A673 (cell line): ENCODE measurements around the gene RAB4A. TPM values are rescaled to one million over a fixed set of nuclear protein-coding genes. Genes with fewer than 3 reads are reported as not detected.

Source experiments
- BruUV-seq: library from RNA; stranded (reverse); fragments of 400-500 nt; replicated peaks from 2 replicates; lab custom pipeline; 2021; lab: Mats Ljungman, UMichigan
- CTCF ChIA-PET: fragments of 300-600 bp; sonication (Branson Sonifier 250); formaldehyde crosslinking; loops from one replicate; lab custom pipeline; 2022; ENCODE audit warnings: antibody characterized with exemption; lab: Charles Lee
- POLR2A ChIA-PET: fragments of 300-600 bp; sonication (Branson Sonifier 250); formaldehyde crosslinking; loops from one replicate; lab custom pipeline; 2022; ENCODE audit warnings: antibody characterized with exemption; ENCODE audit not compliant: low non-redundant PET; lab: Charles Lee
- DNase-seq: peaks from one replicate; pipeline ENCODE4 v3.0.0-alpha.2; 2015; ENCODE audit warnings: low spot score
- H3K27ac ChIP-seq: fragments of 200-600 bp; sonication (generic); 2 replicates; pipeline ENCODE4 v1.5.1; 2016; ENCODE audit warnings: mixed run types, low read depth, mild to moderate bottlenecking, mixed read lengths, antibody characterized with exemption, low read length; ENCODE audit not compliant: poor library complexity, severe bottlenecking
- H3K27me3 ChIP-seq: fragments of 200-600 bp; sonication (generic); replicated peaks from 2 replicates; pipeline ENCODE4 v1.6.1; 2017; ENCODE audit warnings: mixed run types, low read depth, mild to moderate bottlenecking, mixed read lengths, antibody characterized with exemption, low read length; ENCODE audit not compliant: insufficient read depth, poor library complexity
- H3K36me3 ChIP-seq: fragments of 200-600 bp; sonication (generic); 2 replicates; pipeline ENCODE4 v1.6.1; 2016; ENCODE audit warnings: mixed run types, mild to moderate bottlenecking, mixed read lengths, antibody characterized with exemption, low read length; ENCODE audit not compliant: insufficient read depth, poor library complexity, severe bottlenecking
- H3K4me1 ChIP-seq: fragments of 200-600 bp; sonication (generic); 2 replicates; pipeline ENCODE4 v1.6.1; 2017; ENCODE audit warnings: mixed run types, mild to moderate bottlenecking, mixed read lengths, antibody characterized with exemption, low read length; ENCODE audit not compliant: insufficient read depth, poor library complexity, severe bottlenecking
- H3K4me3 ChIP-seq: fragments of 200-600 bp; sonication (generic); 2 replicates; pipeline ENCODE4 v1.5.1; 2016; ENCODE audit warnings: low read depth, mixed run types, mild to moderate bottlenecking, mixed read lengths, low read length; ENCODE audit not compliant: poor library complexity, severe bottlenecking
- H3K9me3 ChIP-seq: fragments of 200-600 bp; sonication (generic); 2 replicates; pipeline ENCODE4 v1.6.1; 2016; ENCODE audit warnings: mixed run types, low read depth, mild to moderate bottlenecking, mixed read lengths, antibody characterized with exemption, low read length; ENCODE audit not compliant: poor library complexity, severe bottlenecking
- CTCF ChIP-seq: fragments of 300-800, 200-600 bp; sonication (generic); conservative IDR thresholded peaks from 2 replicates; pipeline ENCODE4 v1.5.1; 2017; ENCODE audit warnings: low read depth, mild to moderate bottlenecking, antibody characterized with exemption, low read length, moderate library complexity, mixed read lengths
- EZH2 ChIP-seq: fragments of 200-600 bp; sonication (generic); IDR thresholded peaks from 2 replicates; pipeline ENCODE4 v1.6.1; 2017; ENCODE audit warnings: borderline replicate concordance, low read depth, mild to moderate bottlenecking, mixed read lengths, antibody characterized with exemption, low read length; ENCODE audit not compliant: poor library complexity, severe bottlenecking
- intact Hi-C: fragments of 100-400 bp; cut with micrococcal nuclease; formaldehyde crosslinking; loops from one replicate; pipeline ENCODE4 v1.10.0; 2022; ENCODE audit not compliant: unreplicated experiment
- total RNA-seq: library from RNA; stranded (reverse); gene quantifications from 2 replicates; pipeline ENCODE4 v1.2.3, GENCODE V29; 2021

Gene RAB4A
- total RNA-seq, 1 experiment from 2014 or later = 51.6 TPM

- TF ChIP-seq CTCF = no peak
- no peak for TF ChIP-seq EZH2
- Histone ChIP-seq H3K27ac (no peak overlapping the region), H3K36me3 (no peaks in the 10 kb centered on the region), H3K4me1 (no peaks in the 10 kb centered on the region), H3K4me3 (no peak overlapping the region), H3K27me3 (peaks cover 18% of the 10 kb centered on the region), H3K9me3 (peaks cover 11% of the 10 kb centered on the region)
- intact Hi-C loops = no loop called here
- POLR2A ChIA-PET = no interaction called here
- CTCF ChIA-PET = no interaction called here
- no peak for DNase-seq
- no TSS peak for BruUV-seq
These were observed 78.8 kb downstream of the RAB4A start for GRCh38 chr1:229349463-229350385.

- BruUV-seq = no TSS peak
- POLR2A ChIA-PET = no interaction called here
- DNase-seq = no peak
- H3K27me3 ChIP-seq = peaks cover 24% of the 10 kb centered on the region
- no peaks in the 10 kb centered on the region for H3K36me3 ChIP-seq
- TF ChIP-seq CTCF (no peak), EZH2 (no peak)
- CTCF ChIA-PET = no interaction called here
- H3K27ac ChIP-seq = no peak overlapping the region
- H3K4me3 ChIP-seq = no peak overlapping the region
- intact Hi-C loops = no loop called here
- H3K4me1 ChIP-seq = no peaks in the 10 kb centered on the region
- peaks cover 12% of the 10 kb centered on the region for H3K9me3 ChIP-seq
These were observed 82.1 kb downstream of the RAB4A start for GRCh38 chr1:229352975-229353374.

- no peak overlapping the region for H3K4me3 ChIP-seq
- POLR2A ChIA-PET = no interaction called here
- no peaks in the 10 kb centered on the region for H3K4me1 ChIP-seq
- DNase-seq = no peak
- H3K36me3 ChIP-seq = no peaks in the 10 kb centered on the region
- intact Hi-C loops = no loop called here
- BruUV-seq = no TSS peak
- peaks cover 30% of the 10 kb centered on the region for H3K27me3 ChIP-seq
- no peak overlapping the region for H3K27ac ChIP-seq
- peaks cover 12% of the 10 kb centered on the region for H3K9me3 ChIP-seq
- TF ChIP-seq EZH2 (no peak), CTCF (no peak)
- CTCF ChIA-PET = no interaction called here
These were observed 83.3 kb downstream of the RAB4A start for GRCh38 chr1:229354226-229354625.

Other genes starting within 250 kb of the RAB4A start
- 11.7 and 12.8 TPM in 2 replicates for gene CCSAP, start 71.9 kb downstream of the RAB4A start, total RNA-seq
- gene ACTA1, start 163.0 kb downstream of the RAB4A start, total RNA-seq = not detected in 2 replicates
- gene NUP133, start 237.2 kb downstream of the RAB4A start, total RNA-seq = 59.0 and 67.9 TPM in 2 replicates